ENCODE results near the gene CASQ1.

DNA sequence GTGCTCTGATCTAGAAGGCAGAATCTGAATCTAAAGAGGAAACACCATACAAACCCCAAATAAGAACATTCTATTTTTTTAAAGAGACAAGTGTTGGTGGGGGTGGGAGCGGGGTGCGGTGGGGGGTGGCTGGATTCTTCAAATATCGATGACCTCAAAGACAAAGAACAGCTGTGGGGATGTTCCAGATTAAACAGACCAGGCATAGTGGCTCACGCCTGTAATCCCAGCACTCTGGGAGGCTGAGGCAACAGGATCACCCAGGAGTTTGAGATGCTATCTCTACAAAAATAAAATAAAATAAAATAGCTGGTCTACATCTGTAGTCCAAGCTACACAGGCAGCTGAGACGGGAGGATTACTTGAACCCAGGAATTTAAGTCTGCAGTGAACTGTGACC lies 34.0 kb upstream of the CASQ1 start:
- TF ChIP-seq CTCF (IDR thresholded peaks at IDR 0.05) (no peak), POLR2A (IDR thresholded peaks at IDR 0.05) (no peak), EP300 (IDR thresholded peaks at IDR 0.05) (no peak)
